ENCODE results near the gene SCN8A.
"Not testable (repeated sequence)": the region's sequence is repeated elsewhere in the genome, so short reads cannot be mapped to it uniquely, and the experiment has no call there.

The SCN8A gene

GRCh38 chr12:51625370-51625769 is 34.3 kb downstream of the SCN8A start:
- DNase-seq, result no peak

- DNase-seq, result no peak
These were observed 35.1 kb downstream of the SCN8A start for GRCh38 chr12:51626115-51626514.

GRCh38 chr12:51626629-51627028 is 35.6 kb downstream of the SCN8A start:
- DNase-seq, result no peak

- no peak for DNase-seq
These were observed 39.3 kb downstream of the SCN8A start for GRCh38 chr12:51630256-51630880.

GRCh38 chr12:51630986-51631385 is 40.0 kb downstream of the SCN8A start:
- DNase-seq, result no peak

- no peak for DNase-seq
These were observed 40.6 kb downstream of the SCN8A start for GRCh38 chr12:51631591-51631990.

- DNase-seq, result no peak
These were observed 41.6 kb downstream of the SCN8A start for GRCh38 chr12:51632623-51633022.

- no peak for DNase-seq
These were observed 44.3 kb downstream of the SCN8A start for GRCh38 chr12:51635346-51635745.

GRCh38 chr12:51636581-51636980 is 45.5 kb downstream of the SCN8A start:
- no peak for DNase-seq

GRCh38 chr12:51636986-51637385 is 46.0 kb downstream of the SCN8A start:
- no peak for DNase-seq

- DNase-seq, result no peak
These were observed 48.3 kb downstream of the SCN8A start for GRCh38 chr12:51639361-51639760.

GRCh38 chr12:51642286-51642685 is 51.3 kb downstream of the SCN8A start:
- DNase-seq, result no peak

GRCh38 chr12:51643951-51644350 is 52.9 kb downstream of the SCN8A start:
- no peak for DNase-seq

- DNase-seq, result not testable (repeated sequence)
These were observed 53.7 kb downstream of the SCN8A start for GRCh38 chr12:51644691-51645090.

GRCh38 chr12:51645961-51646360 is 54.9 kb downstream of the SCN8A start:
- no peak for DNase-seq

GRCh38 chr12:51647647-51648046 is 56.6 kb downstream of the SCN8A start:
- no peak for DNase-seq

GRCh38 chr12:51653431-51653830 is 62.4 kb downstream of the SCN8A start:
- DNase-seq, result no peak

GRCh38 chr12:51661199-51661598 is 70.2 kb downstream of the SCN8A start:
- no peak for DNase-seq

GRCh38 chr12:51661836-51662235 is 70.8 kb downstream of the SCN8A start:
- DNase-seq, result no peak

- DNase-seq, result no peak
These were observed 71.7 kb downstream of the SCN8A start for GRCh38 chr12:51662728-51663154.

- DNase-seq, result no peak
These were observed 72.4 kb downstream of the SCN8A start for GRCh38 chr12:51663390-51663789.

GRCh38 chr12:51666696-51667095 is 75.7 kb downstream of the SCN8A start:
- DNase-seq, result no peak

GRCh38 chr12:51667269-51667668 is 76.2 kb downstream of the SCN8A start:
- DNase-seq, result no peak

- no peak for DNase-seq
These were observed 78.2 kb downstream of the SCN8A start for GRCh38 chr12:51669271-51669670.

GRCh38 chr12:51669996-51670395 is 79.0 kb downstream of the SCN8A start:
- no peak for DNase-seq

Measured in central memory CD4-positive, alpha-beta T cell (primary cell).